ENCODE results near the gene IPO11.
"Not testable (repeated sequence)": the region's sequence is repeated elsewhere in the genome, so short reads cannot be mapped to it uniquely, and the experiment has no call there.

DNA sequence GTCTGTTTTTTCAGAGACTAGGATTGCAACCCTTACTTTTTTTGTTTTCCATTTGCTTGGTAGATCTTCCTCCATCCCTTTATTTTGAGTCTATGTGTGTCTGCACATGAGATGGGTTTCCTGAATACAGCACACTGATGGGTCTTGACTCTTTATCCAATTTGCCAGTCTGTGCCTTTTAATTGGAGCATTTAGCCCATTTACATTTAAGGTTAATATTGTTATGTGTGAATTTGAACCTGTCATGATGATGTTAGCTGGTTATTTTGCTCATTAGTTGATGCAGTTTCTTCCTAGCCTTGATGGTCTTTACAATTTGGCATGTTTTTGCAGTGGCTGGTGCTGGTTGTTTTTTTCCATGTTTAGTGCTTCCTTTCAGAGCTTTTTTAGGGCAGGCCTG is 264.0 kb downstream of the IPO11 start:
- TF ChIP-seq TAF1 (conservative IDR thresholded peaks at IDR 0.05); YY1 (IDR thresholded peaks at IDR 0.05); ATF3 (IDR thresholded peaks at IDR 0.05); REST (IDR thresholded peaks at IDR 0.05); JUND (IDR thresholded peaks at IDR 0.05): not testable (repeated sequence)
- TF ChIP-seq, protein P1, sequence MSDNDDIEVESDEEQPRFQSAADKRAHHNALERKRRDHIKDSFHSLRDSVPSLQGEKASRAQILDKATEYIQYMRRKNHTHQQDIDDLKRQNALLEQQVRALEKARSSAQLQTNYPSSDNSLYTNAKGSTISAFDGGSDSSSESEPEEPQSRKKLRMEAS (IDR thresholded peaks at IDR 0.05): not testable (repeated sequence)
- TF ChIP-seq, protein P2, sequence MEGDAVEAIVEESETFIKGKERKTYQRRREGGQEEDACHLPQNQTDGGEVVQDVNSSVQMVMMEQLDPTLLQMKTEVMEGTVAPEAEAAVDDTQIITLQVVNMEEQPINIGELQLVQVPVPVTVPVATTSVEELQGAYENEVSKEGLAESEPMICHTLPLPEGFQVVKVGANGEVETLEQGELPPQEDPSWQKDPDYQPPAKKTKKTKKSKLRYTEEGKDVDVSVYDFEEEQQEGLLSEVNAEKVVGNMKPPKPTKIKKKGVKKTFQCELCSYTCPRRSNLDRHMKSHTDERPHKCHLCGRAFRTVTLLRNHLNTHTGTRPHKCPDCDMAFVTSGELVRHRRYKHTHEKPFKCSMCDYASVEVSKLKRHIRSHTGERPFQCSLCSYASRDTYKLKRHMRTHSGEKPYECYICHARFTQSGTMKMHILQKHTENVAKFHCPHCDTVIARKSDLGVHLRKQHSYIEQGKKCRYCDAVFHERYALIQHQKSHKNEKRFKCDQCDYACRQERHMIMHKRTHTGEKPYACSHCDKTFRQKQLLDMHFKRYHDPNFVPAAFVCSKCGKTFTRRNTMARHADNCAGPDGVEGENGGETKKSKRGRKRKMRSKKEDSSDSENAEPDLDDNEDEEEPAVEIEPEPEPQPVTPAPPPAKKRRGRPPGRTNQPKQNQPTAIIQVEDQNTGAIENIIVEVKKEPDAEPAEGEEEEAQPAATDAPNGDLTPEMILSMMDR (IDR thresholded peaks at IDR 0.05; ENCODE audit: low read depth, low read length, missing input control): not testable (repeated sequence)

Measured in liver (tissue), 3 donors.